Loucy (cell line): Measurements from ENCODE around the gene FBN1.

Source experiments
- CTCF ChIP-seq: fragments of 200-600 bp; sonication (generic); conservative IDR thresholded peaks from 2 replicates; pipeline ENCODE4 v1.5.1; 2014; ENCODE audit warnings: mild to moderate bottlenecking, antibody characterized with exemption, low read length
- EZH2phosphoT487 ChIP-seq: fragments of 200-600 bp; IDR thresholded peaks from 2 replicates; pipeline ENCODE4 v1.6.1; 2018; ENCODE audit warnings: antibody characterized with exemption, mild to moderate bottlenecking, moderate library complexity, borderline replicate concordance

- TF ChIP-seq CTCF (no peak), EZH2phosphoT487 (no peak)
Measured at GRCh38 chr15:48433226-48433886, 212.2 kb downstream of the FBN1 start.
